Testis (tissue), 3 donors: ENCODE measurements around the gene CC2D2A. TPM values are rescaled to one million over a fixed set of nuclear protein-coding genes. Genes with fewer than 3 reads are reported as not detected.

ENCODE experiments used
- DNase-seq: peaks from one replicate; pipeline ENCODE4 v3.0.0-alpha.2; 2019
- H3K27ac ChIP-seq, 2 donors: fragments of 200-600 bp; sonication (generic); one replicate each; pipeline ENCODE4 v1.5.1; 2019
- H3K27me3 ChIP-seq: fragments of 200-600 bp; sonication (generic); one replicate; pipeline ENCODE4 v1.5.1; 2019
- H3K36me3 ChIP-seq: fragments of 200-600 bp; sonication (generic); one replicate; pipeline ENCODE4 v1.5.1; 2017; ENCODE audit warnings: low read depth; ENCODE audit errors: missing control alignments
- H3K4me1 ChIP-seq: fragments of 200-600 bp; sonication (generic); one replicate; pipeline ENCODE4 v1.5.1; 2019
- H3K4me3 ChIP-seq, 2 donors: fragments of 200-600 bp; sonication (generic); one replicate each; pipeline ENCODE4 v1.5.1; 2017 to 2019
- H3K9me3 ChIP-seq: fragments of 200-600 bp; sonication (generic); one replicate; pipeline ENCODE4 v1.5.1; 2017
- CTCF ChIP-seq, 3 experiments: fragments of 450-650 bp in 2 of 3; fragments of 200-600 bp in 1 of 3; sonication (generic) in 1 of 3; IDR thresholded peaks; one replicate each; pipeline ENCODE4 v1.5.1; 2016 to 2019; ENCODE audit warnings: antibody characterized with exemption in 3 of 3, mild to moderate bottlenecking in 2 of 3, moderate library complexity in 1 of 3
- POLR2A ChIP-seq: fragments of 450-650 bp; IDR thresholded peaks from one replicate; pipeline ENCODE4 v1.6.1; 2017; ENCODE audit warnings: antibody characterized with exemption, mild to moderate bottlenecking, moderate library complexity
- WGBS, 2 donors: methylation state at CpG; one replicate each; pipeline ENCODE4 v1.1.5; 2018; 5-methylcytosine and 5-hydroxymethylcytosine counted together
- intact Hi-C: fragments of 100-400 bp; cut with DNase I; formaldehyde crosslinking; loops from one replicate; pipeline ENCODE4 v1.15.1; 2023; ENCODE audit warnings: low total_unique reads
- polyA plus RNA-seq: library from polyadenylated mRNA; stranded (reverse); fragments of 350-450 nt; fragmentation: Illumina TruSeq; extraction: RNeasy Lipid Tissue Mini Kit (QIAGEN cat#74804); gene quantifications from one replicate; pipeline ENCODE4 v1.2.3, GENCODE V29; 2014; ENCODE audit warnings: low read depth, low replicate concordance; ENCODE audit not compliant: insufficient read depth
- total RNA-seq, 2 donors: library from RNA; depleted of rRNA; stranded (reverse); fragments of >200 nt; gene quantifications; one replicate each; pipeline ENCODE4 v1.2.3, GENCODE V29; 2016

The CC2D2A gene
- total and polyA plus RNA-seq, 3 donors from 2014 or later: 16.9 to 23.7 (median 21.9) TPM

- TF ChIP-seq POLR2A (no peak), CTCF (IDR thresholded peaks at IDR 0.05) (no peak)
- intact Hi-C loops: no loop called here
- no peak for DNase-seq
- Histone ChIP-seq H3K27ac (peak overlapping the region in 1 of 2 donors; percentile 54), H3K9me3 (no peaks in the 10 kb centered on the region), H3K36me3 (no peaks in the 10 kb centered on the region), H3K4me1 (no peaks in the 10 kb centered on the region), H3K27me3 (no peaks in the 10 kb centered on the region), H3K4me3 (no peak overlapping the region)
- WGBS, 2 donors: 58 to 61% methylated on average over 2 of the region's 2 CpGs
These were observed 42.5 kb upstream of the CC2D2A start for GRCh38 chr4:15427161-15427560.

- no peaks in the 10 kb centered on the region for H3K4me1 ChIP-seq
- peak within 1 kb of the TSS in 1 of 2 donors; percentile 54 for H3K27ac ChIP-seq
- intact Hi-C loops: no loop called here
- no peak for TF ChIP-seq POLR2A
- TF ChIP-seq CTCF (IDR thresholded peaks at IDR 0.05): no peak
- no peaks in the 10 kb centered on the region for H3K36me3 ChIP-seq
- 50 to 57% methylated on average over 3 of the region's 3 CpGs for WGBS, 2 donors
- no peaks in the 10 kb centered on the region for H3K27me3 ChIP-seq
- no peak within 1 kb of the TSS for H3K4me3 ChIP-seq
- no peak for DNase-seq
- no peaks in the 10 kb centered on the region for H3K9me3 ChIP-seq
These were observed 42.0 kb upstream of the CC2D2A start, which contains the start of gene C1QTNF7 for GRCh38 chr4:15427701-15428100. TSS of gene C1QTNF7 (plus strand) at chr4:15428033. CDS start at chr4:15435744, 7,711 bp downstream.

GRCh38 chr4:15428611-15429010 is 41.1 kb upstream of the CC2D2A start:
- Histone ChIP-seq H3K9me3 (no peaks in the 10 kb centered on the region), H3K4me3 (no peak overlapping the region), H3K4me1 (no peaks in the 10 kb centered on the region), H3K27me3 (no peaks in the 10 kb centered on the region), H3K27ac (peak overlapping the region in 1 of 2 donors; percentile 54), H3K36me3 (no peaks in the 10 kb centered on the region)
- 60 to 68% methylated on average over 1 of the region's 1 CpG for WGBS, 2 donors
- intact Hi-C loops: no loop called here
- TF ChIP-seq CTCF (IDR thresholded peaks at IDR 0.05) (no peak), POLR2A (no peak)
- DNase-seq: no peak

GRCh38 chr4:15434091-15434490 is 35.6 kb upstream of the CC2D2A start:
- H3K4me3 ChIP-seq: no peak overlapping the region
- TF ChIP-seq POLR2A: no peak
- H3K4me1 ChIP-seq: peaks cover 3% of the 10 kb centered on the region
- intact Hi-C loops: no loop called here
- 73 to 83% methylated on average over 2 of the region's 2 CpGs for WGBS, 2 donors
- H3K27ac ChIP-seq: no peak overlapping the region
- no peaks in the 10 kb centered on the region for H3K9me3 ChIP-seq
- no peaks in the 10 kb centered on the region for H3K36me3 ChIP-seq
- H3K27me3 ChIP-seq: no peaks in the 10 kb centered on the region
- DNase-seq: no peak

- Histone ChIP-seq H3K27ac (no peak overlapping the region), H3K4me3 (no peak overlapping the region), H3K4me1 (peaks cover 3% of the 10 kb centered on the region), H3K36me3 (no peaks in the 10 kb centered on the region), H3K9me3 (no peaks in the 10 kb centered on the region), H3K27me3 (no peaks in the 10 kb centered on the region)
- TF ChIP-seq POLR2A (no peak), CTCF (IDR thresholded peaks at IDR 0.05) (no peak)
- 97 to 100% methylated on average over 2 of the region's 2 CpGs for WGBS, 2 donors
- no peak for DNase-seq
- intact Hi-C loops: no loop called here
These were observed 35.0 kb upstream of the CC2D2A start for GRCh38 chr4:15434676-15435075.
